ENCODE data around the gene PARP9.
"Not testable (repeated sequence)": the region's sequence is repeated elsewhere in the genome, so short reads cannot be mapped to it uniquely, and the experiment has no call there.

PARP9 gene

GRCh38 chr3:122520861-122521260 lies 43.2 kb downstream of the PARP9 start:
- DNase-seq (ENCODE audit: low read depth): no peak

DNA sequence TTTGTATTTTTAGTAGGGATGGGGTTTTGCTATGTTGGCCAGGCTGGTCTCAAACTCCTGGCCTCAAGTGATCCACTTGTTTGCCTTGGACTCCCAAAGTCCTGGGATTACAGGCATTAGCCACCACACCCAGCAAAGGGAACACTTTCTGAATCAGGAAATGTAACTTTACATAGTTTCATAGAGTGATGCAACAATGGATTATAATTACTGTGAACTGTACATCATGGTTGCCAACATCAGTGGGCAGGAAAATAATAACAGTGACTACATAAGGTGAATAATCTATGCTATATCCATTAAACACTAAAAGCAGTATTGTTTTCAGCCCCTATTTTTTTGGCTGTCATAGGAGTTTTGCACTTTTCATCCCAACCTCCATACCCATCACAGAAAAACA lies 44.4 kb downstream of the PARP9 start:
- DNase-seq (ENCODE audit: low read depth): no peak

DNA sequence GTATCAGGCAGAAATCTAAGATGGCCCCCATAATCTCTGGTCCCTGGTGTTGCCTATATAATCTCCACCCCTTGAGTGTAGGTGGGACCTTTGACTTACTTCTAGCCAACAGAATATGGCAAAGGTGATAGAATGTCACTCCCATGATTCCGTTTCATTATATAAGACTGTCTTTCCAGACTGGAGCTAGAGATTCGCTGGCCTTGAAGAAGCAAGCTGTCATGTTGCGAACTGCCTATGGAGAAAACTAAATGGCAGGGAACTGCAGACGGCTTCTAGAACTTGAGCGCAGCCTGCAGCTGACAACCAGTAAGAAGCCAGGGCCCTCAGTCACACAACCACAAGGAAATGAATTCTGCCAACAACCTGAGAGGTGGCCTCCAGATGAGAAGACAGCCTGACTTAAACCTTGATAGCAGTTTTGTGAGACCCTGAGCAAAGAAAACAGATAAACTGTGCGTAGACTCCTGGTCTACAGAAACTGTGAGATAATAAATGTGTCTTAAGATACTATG lies 47.2 kb downstream of the PARP9 start:
- DNase-seq (ENCODE audit: low read depth): no peak

- no peak for DNase-seq (ENCODE audit: low read depth)
Measured at GRCh38 chr3:122515870-122516269, 48.2 kb downstream of the PARP9 start.

DNA sequence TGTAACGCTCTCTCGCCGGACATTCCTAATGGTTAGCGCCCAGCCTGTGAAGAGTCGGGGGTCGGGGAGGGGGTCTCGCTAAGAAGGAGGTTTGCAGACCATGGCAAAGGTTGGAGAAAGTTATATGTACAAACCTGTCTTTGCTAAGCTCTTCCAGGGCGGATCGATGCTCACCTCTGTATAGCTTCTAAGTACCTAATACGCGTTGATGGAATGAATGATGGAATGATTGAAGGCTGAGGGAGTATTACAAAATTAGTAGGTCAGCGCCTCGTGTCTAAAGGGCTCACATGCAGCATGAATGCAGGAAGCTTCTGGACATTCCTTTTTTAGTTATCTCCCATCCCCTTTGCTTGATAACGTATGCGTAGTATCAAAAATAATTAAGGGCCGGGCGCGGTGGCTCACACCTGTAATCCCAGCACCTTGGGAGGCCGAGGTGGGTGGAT lies 49.1 kb downstream of the PARP9 start:
- no peak for DNase-seq (ENCODE audit: low read depth)

DNA sequence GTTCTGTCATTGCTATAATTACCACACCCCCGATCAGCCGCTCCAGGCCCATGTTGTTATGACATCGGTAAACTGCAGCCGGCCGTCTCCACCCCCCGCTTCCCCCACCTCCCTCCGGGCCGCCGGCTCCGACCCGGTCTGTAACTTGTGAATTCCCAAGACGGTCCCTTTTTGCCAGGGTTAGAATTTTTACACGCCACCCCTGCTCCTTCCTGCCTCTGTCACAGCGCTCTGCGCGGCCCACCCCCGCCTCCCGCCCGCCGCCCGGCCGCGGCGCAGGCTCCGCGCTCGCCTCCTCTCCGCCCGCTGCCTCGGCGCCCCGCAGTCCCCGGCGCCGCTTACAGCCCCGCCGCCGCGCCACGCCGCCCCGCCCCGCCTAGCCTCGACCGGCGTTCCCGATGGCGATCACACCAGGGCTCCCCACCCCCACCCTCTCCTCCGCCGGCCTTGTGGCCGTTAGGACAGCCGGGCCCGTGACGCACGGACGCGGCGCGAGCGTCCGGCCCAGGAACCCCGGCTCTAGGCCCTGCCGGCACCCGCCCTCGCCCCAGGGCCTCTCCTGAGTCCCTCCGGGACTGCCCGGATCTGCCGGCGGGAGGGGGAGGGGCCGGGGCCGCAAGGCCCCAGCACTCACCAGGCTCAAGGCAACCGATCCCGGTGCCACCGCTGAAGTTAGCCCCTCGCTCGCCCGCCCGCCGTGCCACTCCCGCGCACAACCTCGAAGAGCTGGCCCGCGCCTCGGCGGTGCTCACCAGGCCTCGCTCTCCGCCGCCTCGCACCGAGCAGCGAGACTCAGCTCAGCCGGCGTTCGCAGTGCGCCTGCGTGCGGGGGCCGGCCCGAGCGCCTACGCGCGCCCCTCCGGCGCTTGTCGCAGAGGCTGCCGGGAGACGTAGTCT lies 49.7 kb downstream of the PARP9 start, which contains the start of gene KPNA1:
TSS of gene KPNA1 (minus strand) at position 817 of the 897 bp plus-strand sequence. CDS start 18,374 bp downstream, outside the sequence.
- peak; percentile 56 for DNase-seq (ENCODE audit: low read depth)

DNA sequence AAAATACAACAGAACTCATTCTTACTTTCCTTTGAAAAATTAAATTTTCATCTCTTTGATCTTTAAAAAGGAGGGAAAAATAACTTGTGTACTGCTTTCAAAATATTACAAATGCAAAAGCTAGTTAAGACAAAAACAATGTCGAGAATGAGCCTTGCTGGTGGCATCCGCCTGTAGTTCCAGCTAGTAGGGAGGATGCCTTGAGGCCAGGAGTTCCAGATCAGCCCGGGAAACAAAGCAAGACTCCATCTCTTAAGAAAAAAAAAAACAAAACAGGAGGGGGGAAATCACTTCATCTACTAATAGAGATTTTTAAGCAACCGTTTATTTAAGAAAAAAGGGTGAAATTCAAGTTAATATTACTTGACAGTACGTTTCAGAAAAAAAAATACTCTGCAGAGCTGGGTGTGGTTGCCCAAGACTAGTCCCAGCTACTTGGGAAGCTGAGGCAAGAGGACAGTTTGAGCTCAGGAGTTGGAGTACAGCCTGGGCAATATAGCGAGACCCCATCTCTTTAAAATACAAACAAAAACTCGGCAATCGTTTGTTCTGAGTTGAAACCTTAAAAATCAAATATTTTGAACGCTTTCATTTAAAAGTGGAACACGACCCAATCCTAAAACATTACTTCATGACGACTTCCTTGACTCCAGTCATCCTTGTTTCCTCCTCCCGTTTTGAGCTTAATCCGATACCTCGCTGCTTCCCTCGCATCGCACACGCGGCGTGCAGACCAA lies 50.5 kb downstream of the PARP9 start:
- DNase-seq (ENCODE audit: low read depth): no peak

DNA sequence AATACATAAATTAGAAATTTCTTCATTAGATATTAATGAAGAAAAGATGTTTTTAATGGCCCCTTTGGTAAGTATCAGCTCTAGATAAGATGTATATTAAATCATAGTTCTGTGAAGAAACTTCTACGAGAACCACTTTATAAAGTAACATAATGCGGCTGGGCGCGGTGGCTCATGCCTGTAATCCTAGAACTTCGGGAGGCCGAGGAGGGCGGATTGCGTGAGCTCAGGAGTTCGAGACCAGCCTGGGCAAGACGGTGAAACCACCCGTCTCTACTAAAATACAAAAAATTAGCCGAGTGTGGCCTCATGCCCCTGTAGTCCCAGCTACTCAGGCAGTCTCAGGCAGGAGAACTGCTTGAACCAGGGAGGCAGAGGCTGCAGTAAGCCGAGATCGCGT lies 51.8 kb downstream of the PARP9 start:
- no peak for DNase-seq (ENCODE audit: low read depth)

GRCh38 chr3:122510878-122511535 lies 53.1 kb downstream of the PARP9 start:
- no peak for DNase-seq (ENCODE audit: low read depth)

- not testable (repeated sequence) for DNase-seq (ENCODE audit: low read depth)
Measured at GRCh38 chr3:122508944-122509343, 55.2 kb downstream of the PARP9 start.

- DNase-seq (ENCODE audit: low read depth): no peak
Measured at GRCh38 chr3:122508135-122508914, 55.8 kb downstream of the PARP9 start.

GRCh38 chr3:122506450-122506849 lies 57.6 kb downstream of the PARP9 start:
- no peak for DNase-seq (ENCODE audit: low read depth)

- DNase-seq (ENCODE audit: low read depth): no peak
Measured at GRCh38 chr3:122505676-122506075, 58.4 kb downstream of the PARP9 start.

DNA sequence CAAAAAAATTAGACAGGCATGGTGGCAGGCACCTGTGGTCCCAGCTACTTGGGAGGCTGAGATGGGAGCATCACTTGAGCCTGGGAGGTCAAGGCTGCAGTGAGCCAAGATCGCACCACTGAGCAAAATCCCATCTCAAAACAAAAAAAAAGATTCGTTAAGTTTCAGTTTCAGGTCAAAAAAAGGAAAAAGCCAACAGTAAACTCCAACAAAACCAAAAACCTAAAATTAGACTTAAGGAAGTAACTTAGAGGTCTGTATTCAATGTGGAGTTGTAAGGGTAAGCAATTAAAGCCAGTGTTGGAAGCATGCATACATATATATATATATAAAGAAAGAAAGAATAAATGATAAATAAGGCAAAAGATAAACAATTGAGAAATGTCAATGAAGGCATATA lies 61.2 kb downstream of the PARP9 start:
- DNase-seq (ENCODE audit: low read depth): no peak

DNA sequence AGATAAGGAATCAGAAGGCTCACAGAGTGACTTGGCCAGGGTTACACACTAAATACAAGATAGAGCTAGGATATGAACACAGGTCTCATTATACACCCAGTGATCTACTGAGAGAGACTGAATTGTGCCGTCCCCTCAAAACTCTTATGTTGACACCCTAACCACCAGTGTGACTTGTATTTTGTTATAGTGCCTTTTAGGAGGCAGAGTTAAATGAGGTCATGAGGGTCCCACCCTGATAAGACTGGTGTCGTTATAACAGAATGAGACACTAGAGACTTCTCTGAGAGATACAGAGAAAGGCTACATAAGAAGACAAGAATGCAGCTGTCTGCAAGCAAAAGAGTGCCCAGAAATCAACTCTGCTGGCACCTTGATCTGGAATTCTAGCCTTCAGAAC lies 62.0 kb downstream of the PARP9 start:
- no peak for DNase-seq (ENCODE audit: low read depth)

GRCh38 chr3:122500964-122501363 lies 63.1 kb downstream of the PARP9 start:
- DNase-seq (ENCODE audit: low read depth): not testable (repeated sequence)

DNA sequence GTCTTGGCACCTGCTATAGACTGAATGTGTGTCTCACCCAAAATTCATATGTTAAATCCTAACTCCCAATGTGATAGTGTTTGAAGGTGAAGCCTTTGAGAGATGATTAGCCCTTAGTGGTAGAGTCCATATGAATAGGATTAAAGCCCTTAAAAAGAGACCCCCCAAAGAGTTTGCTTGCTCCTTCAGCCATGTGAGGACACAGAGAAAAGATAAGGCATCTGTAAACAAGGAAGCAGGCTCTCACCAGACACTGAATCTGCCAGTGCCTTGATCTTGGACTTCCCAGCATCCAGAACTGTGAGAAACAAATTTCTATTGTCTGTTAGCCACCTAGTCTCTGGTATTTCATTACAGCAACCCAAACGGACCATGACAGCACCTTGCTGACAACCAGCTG lies 65.9 kb downstream of the PARP9 start:
- no peak for DNase-seq (ENCODE audit: low read depth)

DNA sequence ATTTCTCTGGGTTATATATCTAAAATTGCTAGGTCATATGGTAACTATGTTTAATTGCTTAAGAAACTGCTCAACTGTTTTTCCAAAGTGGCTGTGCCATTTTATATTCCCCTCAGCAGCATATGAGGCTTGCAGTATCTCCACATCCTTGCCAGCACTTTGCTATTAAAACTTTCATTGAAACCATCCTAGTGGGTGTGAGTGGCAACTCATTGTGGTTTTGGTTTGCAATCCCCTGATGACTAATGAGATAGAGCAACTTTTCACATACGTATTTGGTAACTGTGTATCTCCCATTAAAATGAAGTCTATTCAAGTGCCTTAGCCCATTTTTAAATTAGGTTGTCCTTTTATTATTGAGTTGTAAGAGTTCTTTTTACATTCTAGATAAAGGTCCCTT lies 66.7 kb downstream of the PARP9 start:
- DNase-seq (ENCODE audit: low read depth): no peak

DNA sequence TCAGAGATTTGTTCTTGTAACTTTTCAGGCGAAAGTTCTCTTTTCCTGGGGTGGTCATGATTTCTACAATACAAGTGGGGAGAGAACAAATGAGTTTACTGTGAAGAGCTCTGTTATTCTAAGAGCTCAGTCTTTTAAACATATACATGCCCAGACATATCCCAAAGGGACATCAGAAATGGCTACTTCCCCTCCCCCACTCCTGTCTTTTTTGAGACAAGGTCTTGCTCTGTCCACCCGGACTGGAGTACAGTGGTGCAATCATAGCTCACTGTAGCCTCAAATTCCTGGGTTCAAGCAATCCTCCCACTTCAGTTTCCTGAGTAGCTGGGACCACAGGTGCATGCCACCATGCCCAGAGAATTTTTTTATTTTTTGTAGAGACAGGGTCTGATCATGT lies 67.6 kb downstream of the PARP9 start:
- DNase-seq (ENCODE audit: low read depth): no peak

GRCh38 chr3:122493296-122493695 lies 70.8 kb downstream of the PARP9 start:
- no peak for DNase-seq (ENCODE audit: low read depth)

GRCh38 chr3:122488262-122488973 lies 75.7 kb downstream of the PARP9 start:
- no peak for DNase-seq (ENCODE audit: low read depth)
